Activated B cell treated with CpG ODN at 0.5 μM for 24 hours (primary cell): Measurements from ENCODE around the gene MCF2L. TPM values are rescaled to one million over a fixed set of nuclear protein-coding genes. Genes with fewer than 3 reads are reported as not detected.
"Not testable (repeated sequence)": the region's sequence is repeated elsewhere in the genome, so short reads cannot be mapped to it uniquely, and the experiment has no call there.

Source experiments
- ATAC-seq: fragments of 200-7000 bp; cut with Tn5 transposase; one replicate; pipeline ENCODE4 v1.10.0; 2021; ENCODE audit warnings: low read depth, mild to moderate bottlenecking, moderate library complexity
- CTCF ChIA-PET: fragments of 350-600 bp; sonication (Branson Sonifier 250); formaldehyde crosslinking; loops from one replicate; lab custom pipeline; 2021; ENCODE audit warnings: antibody characterized with exemption; lab: Charles Lee
- POLR2A ChIA-PET: fragments of 350-600 bp; sonication (Branson Sonifier 250); formaldehyde crosslinking; loops from one replicate; lab custom pipeline; 2021; ENCODE audit warnings: antibody characterized with exemption; lab: Charles Lee
- DNase-seq: peaks from one replicate; pipeline ENCODE4 v3.0.0; 2022
- H3K27ac Mint-ChIP-seq: one replicate; pipeline ENCODE4 v1.8.0; 2020; ENCODE audit warnings: mixed read lengths
- H3K27me3 Mint-ChIP-seq: one replicate; pipeline ENCODE4 v1.8.0; 2021; ENCODE audit warnings: mixed read lengths
- H3K36me3 Mint-ChIP-seq: one replicate; pipeline ENCODE4 v1.8.0; 2021; ENCODE audit warnings: low read depth, mixed read lengths
- H3K4me1 Mint-ChIP-seq: one replicate; pipeline ENCODE4 v1.8.0; 2021; ENCODE audit warnings: mixed read lengths
- H3K4me3 Mint-ChIP-seq: one replicate; pipeline ENCODE4 v1.8.0; 2020; ENCODE audit warnings: mild to moderate bottlenecking, mixed read lengths
- H3K9me3 Mint-ChIP-seq: one replicate; pipeline ENCODE4 v1.8.0; 2020; ENCODE audit warnings: mixed read lengths
- intact Hi-C: fragments of 100-400 bp; cut with micrococcal nuclease; formaldehyde crosslinking; loops from one replicate; pipeline ENCODE4 v1.15.1; 2024
- total RNA-seq: library from RNA; stranded (reverse); gene quantifications from 2 replicates; pipeline ENCODE4 v1.2.3, GENCODE V29; 2022
- TF ChIP-seq, protein P1 (sequence below): fragments of 200-600 bp; IDR thresholded peaks from one replicate; pipeline ENCODE4 v1.8.0; 2022; ENCODE audit warnings: antibody characterized with exemption, mild to moderate bottlenecking

MCF2L gene
- total RNA-seq, 1 donor from 2014 or later: 3.4 TPM

DNA sequence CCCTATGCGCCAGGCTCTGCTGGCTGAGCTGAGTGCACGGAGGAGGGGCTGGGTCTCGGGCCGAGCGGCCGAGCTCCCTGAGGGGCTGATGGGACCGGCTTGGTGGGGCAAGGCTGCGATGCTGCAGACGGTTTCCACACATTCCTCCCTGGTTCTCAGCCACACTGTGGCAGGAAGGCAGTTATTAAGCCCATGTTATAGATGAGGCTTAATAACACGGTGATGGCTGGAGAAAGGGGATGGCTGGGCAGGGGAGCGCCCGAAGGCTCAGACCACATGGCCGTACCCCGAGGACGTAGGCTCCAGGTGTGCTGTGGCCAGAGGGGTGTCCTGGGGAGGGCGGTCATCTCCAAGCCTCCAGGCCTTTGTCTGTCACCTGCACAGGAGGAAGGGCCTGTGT lies 58.6 kb downstream of the MCF2L start:
- H3K36me3 Mint-ChIP-seq: no peaks in the 10 kb centered on the region
- CTCF ChIA-PET: interaction anchor here (3.2 kb wide), 1 partner anchor 85 kb away, joined by 18 read pairs; no protein-coding TSS in a partner anchor
- POLR2A ChIA-PET: no interaction called here
- no peak overlapping the region for H3K4me3 Mint-ChIP-seq
- intact Hi-C loops: no loop called here
- no peaks in the 10 kb centered on the region for H3K27me3 Mint-ChIP-seq
- H3K27ac Mint-ChIP-seq: no peak overlapping the region
- no peaks in the 10 kb centered on the region for H3K4me1 Mint-ChIP-seq
- ATAC-seq: no peak
- TF ChIP-seq, protein P1, sequence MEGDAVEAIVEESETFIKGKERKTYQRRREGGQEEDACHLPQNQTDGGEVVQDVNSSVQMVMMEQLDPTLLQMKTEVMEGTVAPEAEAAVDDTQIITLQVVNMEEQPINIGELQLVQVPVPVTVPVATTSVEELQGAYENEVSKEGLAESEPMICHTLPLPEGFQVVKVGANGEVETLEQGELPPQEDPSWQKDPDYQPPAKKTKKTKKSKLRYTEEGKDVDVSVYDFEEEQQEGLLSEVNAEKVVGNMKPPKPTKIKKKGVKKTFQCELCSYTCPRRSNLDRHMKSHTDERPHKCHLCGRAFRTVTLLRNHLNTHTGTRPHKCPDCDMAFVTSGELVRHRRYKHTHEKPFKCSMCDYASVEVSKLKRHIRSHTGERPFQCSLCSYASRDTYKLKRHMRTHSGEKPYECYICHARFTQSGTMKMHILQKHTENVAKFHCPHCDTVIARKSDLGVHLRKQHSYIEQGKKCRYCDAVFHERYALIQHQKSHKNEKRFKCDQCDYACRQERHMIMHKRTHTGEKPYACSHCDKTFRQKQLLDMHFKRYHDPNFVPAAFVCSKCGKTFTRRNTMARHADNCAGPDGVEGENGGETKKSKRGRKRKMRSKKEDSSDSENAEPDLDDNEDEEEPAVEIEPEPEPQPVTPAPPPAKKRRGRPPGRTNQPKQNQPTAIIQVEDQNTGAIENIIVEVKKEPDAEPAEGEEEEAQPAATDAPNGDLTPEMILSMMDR: no peak
- no peak for DNase-seq
- no peaks in the 10 kb centered on the region for H3K9me3 Mint-ChIP-seq

DNA sequence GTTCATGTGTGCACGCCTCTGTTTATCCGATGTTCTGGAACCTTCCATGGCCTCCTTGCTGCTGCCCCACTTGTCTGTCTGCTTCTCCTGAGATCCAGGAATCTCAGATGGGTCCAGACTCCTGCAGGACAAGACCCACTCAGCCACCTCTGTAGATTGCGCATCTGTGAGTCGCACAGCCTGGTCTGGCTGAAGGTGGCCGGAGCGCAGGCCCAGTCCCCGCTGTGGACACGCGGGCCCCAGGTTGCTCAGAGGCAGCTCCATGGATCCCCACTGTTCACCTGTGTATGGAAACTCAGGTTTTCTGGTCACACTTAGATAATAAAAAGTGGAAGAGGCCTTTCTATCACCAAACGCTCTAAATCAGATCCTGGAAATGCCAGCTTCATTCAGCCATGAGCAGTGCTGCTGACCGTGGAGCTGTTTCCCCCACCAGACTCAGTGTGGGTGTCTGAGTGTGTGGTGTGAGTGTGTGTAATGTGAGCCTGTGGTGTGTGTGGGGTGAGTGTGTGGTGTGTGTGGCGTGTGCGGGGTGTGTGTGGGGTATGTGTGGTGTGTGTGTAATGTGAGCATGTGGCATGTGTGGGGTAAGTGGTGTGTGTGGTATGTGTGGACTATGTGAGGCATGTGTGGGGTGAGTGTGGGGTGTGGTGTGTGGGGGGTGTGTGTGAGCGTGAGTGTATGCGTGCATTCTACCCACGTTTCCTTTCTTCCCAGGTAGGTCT lies 59.5 kb downstream of the MCF2L start:
- DNase-seq (no peak), ATAC-seq (no peak)
- Mint-ChIP-seq H3K4me1 (no peaks in the 10 kb centered on the region), H3K9me3 (no peaks in the 10 kb centered on the region), H3K27ac (no peak overlapping the region), H3K36me3 (no peaks in the 10 kb centered on the region), H3K4me3 (no peak overlapping the region), H3K27me3 (no peaks in the 10 kb centered on the region)
- ChIA-PET POLR2A (no interaction called here), CTCF (interaction anchor here (0.8 to 3.2 kb wide), 3 partner anchors 8 to 91 kb away, joined by 3 to 18 read pairs (median 5); no protein-coding TSS in a partner anchor)
- TF ChIP-seq, protein P1: no peak
- intact Hi-C loops: loop anchor here (1.0 to 2.0 kb wide), 2 partner anchors 60 to 86 kb away; partner anchors contain the start of gene MCF2L

DNA sequence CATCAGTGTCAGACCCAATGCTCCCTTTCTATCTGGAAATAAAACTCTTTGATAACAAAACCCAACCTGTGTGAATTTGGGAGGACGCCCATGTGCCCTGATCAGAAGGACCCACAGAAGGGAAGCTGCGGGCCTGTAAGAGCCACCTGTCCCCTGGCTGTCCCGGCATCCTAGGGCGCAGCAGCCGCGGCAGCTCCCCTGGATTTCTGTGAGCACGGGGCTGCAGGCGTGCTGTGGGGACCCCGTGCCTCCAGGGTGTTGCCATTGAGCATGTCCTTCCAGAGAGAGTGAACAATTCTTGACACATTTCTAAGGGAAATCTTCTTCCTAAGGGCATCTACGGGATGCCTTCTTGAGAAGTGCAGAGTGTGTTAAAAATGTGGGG lies 60.0 kb downstream of the MCF2L start:
- TF ChIP-seq, protein P1: no peak
- no peaks in the 10 kb centered on the region for H3K4me1 Mint-ChIP-seq
- H3K4me3 Mint-ChIP-seq: no peak overlapping the region
- DNase-seq (no peak), ATAC-seq (no peak)
- no peak overlapping the region for H3K27ac Mint-ChIP-seq
- H3K27me3 Mint-ChIP-seq: no peaks in the 10 kb centered on the region
- intact Hi-C loops: loop anchor here (1.0 to 2.0 kb wide), 2 partner anchors 60 to 87 kb away; partner anchors contain the start of gene MCF2L
- POLR2A ChIA-PET: no interaction called here
- H3K9me3 Mint-ChIP-seq: no peaks in the 10 kb centered on the region
- no peaks in the 10 kb centered on the region for H3K36me3 Mint-ChIP-seq
- CTCF ChIA-PET: interaction anchor here (0.8 to 3.2 kb wide), 5 partner anchors 8 to 91 kb away, joined by 3 to 18 read pairs (median 4); no protein-coding TSS in a partner anchor

DNA sequence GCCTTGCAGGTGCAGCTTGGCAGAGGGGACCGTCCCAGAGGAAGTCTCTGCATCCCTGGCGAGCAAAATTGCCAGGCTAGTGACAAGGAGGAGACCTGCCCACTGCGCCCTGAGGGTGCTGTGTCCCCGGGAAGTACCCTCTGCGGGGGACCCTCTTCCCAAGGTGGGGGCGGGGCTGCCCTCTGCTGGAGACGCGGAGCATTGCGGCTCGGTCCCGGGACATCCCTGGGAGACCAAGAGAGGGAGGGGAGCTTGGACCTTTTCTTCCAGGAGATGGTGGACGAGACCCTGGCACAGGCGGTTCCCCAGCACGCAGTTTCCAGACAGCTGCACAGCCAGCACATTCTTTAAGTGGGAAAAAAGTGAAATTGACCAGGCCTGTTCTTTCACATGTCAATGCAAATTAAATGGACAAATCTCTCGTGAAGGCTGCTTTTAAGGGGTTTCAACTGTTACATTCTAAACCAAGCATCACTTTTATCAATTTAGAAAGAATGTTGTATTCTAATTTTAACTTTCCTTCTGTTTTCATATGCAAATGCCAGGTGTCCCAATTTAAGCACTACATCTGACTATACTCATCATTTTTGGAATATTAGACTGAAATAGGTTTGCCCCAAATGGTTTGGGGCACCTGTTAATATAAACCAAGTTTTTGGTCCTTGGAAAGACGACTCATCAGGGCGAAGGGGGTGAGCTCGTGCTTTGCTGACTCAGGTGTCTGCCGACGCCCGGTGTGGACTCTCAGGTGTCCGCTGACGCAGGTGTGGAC lies 60.7 kb downstream of the MCF2L start:
- no peaks in the 10 kb centered on the region for H3K27me3 Mint-ChIP-seq
- DNase-seq: peak; percentile 49
- H3K36me3 Mint-ChIP-seq: no peaks in the 10 kb centered on the region
- H3K27ac Mint-ChIP-seq: no peak overlapping the region
- POLR2A ChIA-PET: no interaction called here
- CTCF ChIA-PET: interaction anchor here (0.8 to 3.2 kb wide), 5 partner anchors 9 to 92 kb away, joined by 3 to 18 read pairs (median 4); no protein-coding TSS in a partner anchor
- no peaks in the 10 kb centered on the region for H3K4me1 Mint-ChIP-seq
- H3K4me3 Mint-ChIP-seq: no peak overlapping the region
- TF ChIP-seq, protein P1: no peak
- intact Hi-C loops: loop anchor here (1.0 to 2.0 kb wide), 2 partner anchors 61 to 87 kb away; partner anchors contain the start of gene MCF2L
- ATAC-seq: no peak
- H3K9me3 Mint-ChIP-seq: no peaks in the 10 kb centered on the region

DNA sequence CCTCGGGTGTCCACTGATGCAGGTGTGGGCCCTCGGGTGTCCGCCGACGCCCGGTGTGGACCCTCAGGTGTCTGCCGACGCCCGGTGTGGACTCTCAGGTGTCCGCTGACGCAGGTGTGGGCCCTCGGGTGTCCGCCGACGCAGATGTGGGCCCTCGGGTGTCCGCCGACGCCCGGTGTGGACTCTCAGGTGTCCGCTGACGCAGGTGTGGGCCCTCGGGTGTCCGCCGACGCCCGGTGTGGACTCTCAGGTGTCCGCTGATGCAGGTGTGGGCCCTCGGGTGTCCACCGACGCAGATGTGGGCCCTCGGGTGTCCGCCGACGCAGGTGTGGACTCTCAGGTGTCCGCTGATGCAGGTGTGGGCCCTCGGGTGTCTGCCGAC lies 61.2 kb downstream of the MCF2L start:
- POLR2A ChIA-PET, H3K36me3 Mint-ChIP-seq: not testable (repeated sequence)

More for the DNA sequence above, 61.2 kb downstream of the MCF2L start:
- CTCF ChIA-PET: interaction anchor here (0.7 to 3.2 kb wide), 2 partner anchors 87 to 324 kb away, joined by 3 to 18 read pairs; no protein-coding TSS in a partner anchor
- H3K4me1 Mint-ChIP-seq, H3K9me3 Mint-ChIP-seq, intact Hi-C loops, ATAC-seq, H3K27me3 Mint-ChIP-seq, H3K4me3 Mint-ChIP-seq, DNase-seq, H3K27ac Mint-ChIP-seq: not testable (repeated sequence)
